Erythroblast (primary cell): Measurements from ENCODE around the gene TOR1AIP2.

Experiments used
- GATA1 ChIP-seq: IDR thresholded peaks from 2 replicates; pipeline ENCODE4 v1.6.1; 2011; ENCODE audit warnings: low read depth, mild to moderate bottlenecking, control low read depth, low read length, moderate library complexity
- POLR2A ChIP-seq: IDR thresholded peaks from 2 replicates; pipeline ENCODE4 v1.6.1; 2011; ENCODE audit warnings: mild to moderate bottlenecking, low read length

DNA sequence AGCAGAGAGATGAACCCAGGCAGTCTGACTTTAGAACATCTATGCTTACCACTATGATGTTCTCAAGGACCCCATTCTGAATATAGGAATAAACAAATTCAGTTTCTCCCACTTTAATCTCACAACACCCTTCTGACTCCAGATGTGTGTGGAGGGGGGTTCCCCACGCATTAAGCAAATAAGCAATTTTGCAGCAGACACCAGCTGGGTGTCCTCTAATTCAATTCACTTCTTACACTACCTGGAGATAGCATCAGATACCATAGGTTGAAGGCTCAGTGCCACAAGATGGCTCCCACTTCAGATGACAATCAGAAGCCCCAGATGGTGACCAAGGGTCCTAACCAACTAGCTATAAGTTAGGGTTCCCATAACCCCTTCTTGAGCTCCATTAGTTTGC, 46.7 kb upstream of the TOR1AIP2 start:
- TF ChIP-seq GATA1 = no peak
- TF ChIP-seq POLR2A = no peak
